ENCODE measurements around the gene SLC38A6. TPM values are rescaled to one million over a fixed set of nuclear protein-coding genes. Genes with fewer than 3 reads are reported as not detected.

SLC38A6 gene
- total and polyA plus RNA-seq, 2 of the 8 experiments (the other 6 are each of a cell fraction or from before 2014, with no cell fraction given) = 8.1 to 9.8 TPM

DNA sequence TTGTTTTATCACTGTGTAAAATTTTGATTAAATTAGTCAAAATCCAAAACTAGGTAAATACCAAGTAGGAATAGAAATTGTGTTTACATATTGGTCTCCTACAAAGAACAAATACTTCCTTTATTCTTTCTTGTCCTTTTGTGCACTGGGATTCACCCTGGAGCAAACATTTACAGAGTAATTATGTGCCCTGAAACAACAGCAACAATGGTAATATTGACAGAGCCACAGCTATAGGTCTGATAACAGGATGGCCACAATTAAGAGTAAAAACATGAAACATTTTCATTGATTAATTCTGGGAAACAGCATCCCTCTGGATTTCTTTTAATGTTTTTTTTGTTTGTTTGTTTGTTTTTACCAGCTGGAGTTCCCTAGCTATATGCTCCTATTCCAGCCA lies 61.2 kb downstream of the SLC38A6 start:
- no peak overlapping the region for H3K56ac ChIP-seq (replicated peaks; ENCODE audit: insufficient read length, low read depth, low read length)
- DNase-seq (ENCODE audit: low read depth in 1 of 2, low spot score in 2 of 2) (no peak), FAIRE-seq (no peak)
- H2BK5ac ChIP-seq (ENCODE audit: low read depth, low read length) = no peak overlapping the region
- H3K18ac ChIP-seq (ENCODE audit: extremely low read depth, low read length) = no peak overlapping the region
- no peak overlapping the region for H2BK120ac ChIP-seq (replicated peaks; ENCODE audit: low read depth, low read length)
- H2BK12ac ChIP-seq (ENCODE audit: low read depth, low read length) = no peak overlapping the region
- ChIA-PET CTCF (ENCODE audit: partially characterized antibody) (interaction anchor here (1.4 to 2.8 kb wide), 2 partner anchors 17 to 243 kb away, joined by 4 to 10 read pairs; no protein-coding TSS in a partner anchor), POLR2A (ENCODE audit: partially characterized antibody) (interaction anchor here (1.3 kb wide), 1 partner anchor 7 kb away, joined by 3 read pairs; no protein-coding TSS in a partner anchor)
- no peak overlapping the region for H3K4me2 ChIP-seq (ENCODE audit: insufficient read depth in 1 of 2, low read depth in 2 of 2, low read length in 2 of 2)
- H4K91ac ChIP-seq (replicated peaks; ENCODE audit: insufficient read length, low read length) = no peak overlapping the region
- no peak overlapping the region for H3K23ac ChIP-seq (ENCODE audit: insufficient read length)
- H2BK15ac ChIP-seq (ENCODE audit: low read length) = no peak overlapping the region
- no peak overlapping the region for H2BK20ac ChIP-seq (ENCODE audit: low read length)
- no peaks in the 10 kb centered on the region for H3K79me2 ChIP-seq (ENCODE audit: control insufficient read depth in 1 of 2, insufficient read depth in 2 of 2, low read length in 2 of 2)
- H3K27me3 ChIP-seq (replicated peaks in 1 of 4; ENCODE audit: control insufficient read depth in 3 of 4, extremely low read depth in 1 of 4, insufficient read depth in 3 of 4, low read length in 3 of 4) = no peaks in the 10 kb centered on the region
- H4K8ac ChIP-seq (ENCODE audit: extremely low read depth, insufficient read depth, low read length) = no peak overlapping the region
- H3K36me3 ChIP-seq (ENCODE audit: control insufficient read depth in 2 of 4, insufficient read depth in 4 of 4, low read length in 3 of 4) = no peaks in the 10 kb centered on the region
- H2AK5ac ChIP-seq (ENCODE audit: low read depth, low read length) = no peak overlapping the region
- H3K4me1 ChIP-seq (replicated peaks in 1 of 4; ENCODE audit: control insufficient read depth in 3 of 4, insufficient read depth in 4 of 4, low read length in 3 of 4) = peaks cover 0 to 3% (median 0%) of the 10 kb centered on the region in 4 experiments; a peak in 2 of 7 replicates
- no peaks in the 10 kb centered on the region for H3K9me3 ChIP-seq (ENCODE audit: insufficient read depth in 2 of 2, low read depth in 1 of 2, low read length in 1 of 2)
- H3K9ac ChIP-seq (replicated peaks in 1 of 4; ENCODE audit: extremely low read depth in 1 of 4, low read depth in 3 of 4, low read length in 3 of 4) = no peak overlapping the region
- H3K27ac ChIP-seq (ENCODE audit: low read depth, low read length) = no peak overlapping the region
- H3K79me1 ChIP-seq (ENCODE audit: low read depth, low read length) = no peaks in the 10 kb centered on the region
- no peak for TF ChIP-seq CEBPB (IDR thresholded peaks at IDR 0.05; ENCODE audit: low read depth, low read length)
- no peak for TF ChIP-seq POU5F1 (IDR thresholded peaks at IDR 0.05; ENCODE audit: low read depth, low read length)
- no peak for TF ChIP-seq SIRT6 (IDR thresholded peaks at IDR 0.05; ENCODE audit: low read length)
- no peak for TF ChIP-seq ZNF274 (IDR thresholded peaks at IDR 0.05; ENCODE audit: borderline replicate concordance, extremely low read depth, low read length)
- TF ChIP-seq, protein P1, sequence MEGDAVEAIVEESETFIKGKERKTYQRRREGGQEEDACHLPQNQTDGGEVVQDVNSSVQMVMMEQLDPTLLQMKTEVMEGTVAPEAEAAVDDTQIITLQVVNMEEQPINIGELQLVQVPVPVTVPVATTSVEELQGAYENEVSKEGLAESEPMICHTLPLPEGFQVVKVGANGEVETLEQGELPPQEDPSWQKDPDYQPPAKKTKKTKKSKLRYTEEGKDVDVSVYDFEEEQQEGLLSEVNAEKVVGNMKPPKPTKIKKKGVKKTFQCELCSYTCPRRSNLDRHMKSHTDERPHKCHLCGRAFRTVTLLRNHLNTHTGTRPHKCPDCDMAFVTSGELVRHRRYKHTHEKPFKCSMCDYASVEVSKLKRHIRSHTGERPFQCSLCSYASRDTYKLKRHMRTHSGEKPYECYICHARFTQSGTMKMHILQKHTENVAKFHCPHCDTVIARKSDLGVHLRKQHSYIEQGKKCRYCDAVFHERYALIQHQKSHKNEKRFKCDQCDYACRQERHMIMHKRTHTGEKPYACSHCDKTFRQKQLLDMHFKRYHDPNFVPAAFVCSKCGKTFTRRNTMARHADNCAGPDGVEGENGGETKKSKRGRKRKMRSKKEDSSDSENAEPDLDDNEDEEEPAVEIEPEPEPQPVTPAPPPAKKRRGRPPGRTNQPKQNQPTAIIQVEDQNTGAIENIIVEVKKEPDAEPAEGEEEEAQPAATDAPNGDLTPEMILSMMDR (IDR thresholded peaks at IDR 0.05; ENCODE audit: control extremely low read depth in 1 of 3, insufficient read depth in 1 of 3, low read depth in 1 of 3, low read length in 3 of 3) = no peak
- TF ChIP-seq, protein P2, sequence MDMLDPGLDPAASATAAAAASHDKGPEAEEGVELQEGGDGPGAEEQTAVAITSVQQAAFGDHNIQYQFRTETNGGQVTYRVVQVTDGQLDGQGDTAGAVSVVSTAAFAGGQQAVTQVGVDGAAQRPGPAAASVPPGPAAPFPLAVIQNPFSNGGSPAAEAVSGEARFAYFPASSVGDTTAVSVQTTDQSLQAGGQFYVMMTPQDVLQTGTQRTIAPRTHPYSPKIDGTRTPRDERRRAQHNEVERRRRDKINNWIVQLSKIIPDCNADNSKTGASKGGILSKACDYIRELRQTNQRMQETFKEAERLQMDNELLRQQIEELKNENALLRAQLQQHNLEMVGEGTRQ (IDR thresholded peaks at IDR 0.05; ENCODE audit: low read length) = no peak
- TF ChIP-seq TEAD4 (IDR thresholded peaks at IDR 0.05; ENCODE audit: low read depth, low read length) = no peak
- no peak for TF ChIP-seq RXRA (IDR thresholded peaks at IDR 0.05; ENCODE audit: insufficient read depth, low read depth, low read length)
- no peak for TF ChIP-seq TCF12 (IDR thresholded peaks at IDR 0.05; ENCODE audit: low read depth, low read length)
- TF ChIP-seq KDM1A (IDR thresholded peaks at IDR 0.05; ENCODE audit: borderline replicate concordance, low read length) = no peak
- no peak for TF ChIP-seq PHF8 (conservative IDR thresholded peaks at IDR 0.05; ENCODE audit: low read depth, low read length)
- TF ChIP-seq ASH2L (IDR thresholded peaks at IDR 0.05; ENCODE audit: low read length) = no peak
- TF ChIP-seq TBP (IDR thresholded peaks at IDR 0.05; ENCODE audit: low read depth, low read length) = no peak
- no peaks in the 10 kb centered on the region for H3K23me2 ChIP-seq (ENCODE audit: low read depth, low read length)
- H4K20me1 ChIP-seq (replicated peaks in 1 of 2; ENCODE audit: control insufficient read depth in 1 of 2, insufficient read depth in 2 of 2, low read length in 2 of 2) = no peaks in the 10 kb centered on the region
- no peak overlapping the region for H4K5ac ChIP-seq (ENCODE audit: insufficient read length, low read depth, low read length)
- H3K14ac ChIP-seq (ENCODE audit: insufficient read length) = no peak overlapping the region
- no peak overlapping the region for H2AFZ ChIP-seq (ENCODE audit: low read length)
- no peak overlapping the region for H3K4me3 ChIP-seq (ENCODE audit: extremely low read depth in 1 of 4, insufficient read depth in 2 of 4, low read depth in 3 of 4, low read length in 4 of 4)
- H3K4ac ChIP-seq (replicated peaks; ENCODE audit: insufficient read length, low read depth, low read length) = no peak overlapping the region
